GM19238 (cell line): Measurements from ENCODE around the gene PFN3.
A peak's percentile ranks its signal among the peaks of the same experiment; 100 is the strongest.
"Not testable (repeated sequence)": the region's sequence is repeated elsewhere in the genome, so short reads cannot be mapped to it uniquely, and the experiment has no call there.

Source experiments
- DNase-seq: peaks from one replicate; pipeline ENCODE4 v3.0.0; 2011; ENCODE audit warnings: low spot score; ENCODE audit not compliant: insufficient read length

PFN3 gene

GRCh38 chr5:177361418-177362291 is 38.8 kb downstream of the PFN3 start:
- DNase-seq, result no peak

- DNase-seq, result not testable (repeated sequence)
Observed at GRCh38 chr5:177360740-177361139, 39.7 kb downstream of the PFN3 start.

- DNase-seq, result no peak
Observed at GRCh38 chr5:177359860-177360259, 40.6 kb downstream of the PFN3 start.

DNA sequence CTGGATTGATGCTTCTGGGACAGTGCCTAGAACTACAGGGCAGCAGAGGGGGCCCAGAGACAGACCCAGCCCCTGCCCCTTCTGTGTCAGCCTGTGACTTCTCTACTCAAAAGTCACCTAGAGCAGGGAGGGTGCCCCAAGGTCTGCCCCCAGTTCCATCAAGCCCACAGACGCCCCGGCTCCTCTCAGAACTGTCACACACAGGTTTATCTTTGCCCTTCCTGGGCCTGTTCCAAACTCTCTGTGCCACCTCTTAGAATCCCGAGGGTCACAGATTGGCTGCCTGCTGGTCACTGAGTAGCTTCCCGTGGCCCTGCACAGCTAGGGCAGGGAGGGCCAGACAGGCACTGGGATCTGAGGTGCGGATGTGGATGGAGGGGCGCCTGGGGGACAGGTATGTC is 41.0 kb downstream of the PFN3 start:
- no peak for DNase-seq

- no peak for DNase-seq
Observed at GRCh38 chr5:177358370-177358819, 42.1 kb downstream of the PFN3 start.

- DNase-seq, result peak; percentile 92
Observed at GRCh38 chr5:177357459-177358351, 42.8 kb downstream of the PFN3 start, which contains the start of gene RGS14. Gene RGS14 (plus strand): TSS chr5:177357924. CDS start chr5:177358025, 101 bp downstream.

DNA sequence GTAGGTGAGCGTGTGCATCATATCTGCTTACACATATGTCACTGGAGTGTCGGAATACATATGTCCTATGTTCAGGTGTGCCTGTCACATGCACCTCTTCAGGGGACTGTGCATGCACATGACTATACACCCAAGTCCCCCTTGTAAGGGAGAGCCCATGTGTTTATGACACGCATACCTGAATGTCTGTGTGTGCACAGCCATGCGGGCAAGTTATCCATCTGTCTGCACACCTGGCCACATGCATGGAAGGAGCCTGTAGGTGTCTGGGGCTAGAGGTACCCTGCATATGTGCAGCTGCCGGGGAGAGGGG is 43.4 kb downstream of the PFN3 start:
- no peak for DNase-seq

DNA sequence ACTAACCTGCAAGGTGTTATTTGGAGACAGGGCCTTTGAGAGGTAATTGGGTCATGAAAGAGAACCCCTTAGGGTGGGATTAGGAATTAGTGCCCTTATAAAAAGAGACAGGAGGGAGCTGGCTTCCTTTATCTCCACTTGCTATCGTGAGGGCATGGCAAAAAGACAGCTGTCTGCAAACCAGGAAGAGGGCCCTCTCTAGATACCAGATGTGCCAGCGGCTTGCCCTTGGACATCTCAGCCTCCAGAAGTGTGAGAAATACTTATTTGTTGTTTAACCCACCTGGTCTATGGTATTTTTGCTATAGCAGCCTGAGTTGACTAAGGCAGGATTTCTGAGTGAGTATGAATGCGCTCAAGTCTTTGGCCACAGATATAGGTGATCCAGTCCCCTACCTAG is 43.7 kb downstream of the PFN3 start:
- no peak for DNase-seq

GRCh38 chr5:177355868-177356168 is 44.6 kb downstream of the PFN3 start:
- no peak for DNase-seq

DNA sequence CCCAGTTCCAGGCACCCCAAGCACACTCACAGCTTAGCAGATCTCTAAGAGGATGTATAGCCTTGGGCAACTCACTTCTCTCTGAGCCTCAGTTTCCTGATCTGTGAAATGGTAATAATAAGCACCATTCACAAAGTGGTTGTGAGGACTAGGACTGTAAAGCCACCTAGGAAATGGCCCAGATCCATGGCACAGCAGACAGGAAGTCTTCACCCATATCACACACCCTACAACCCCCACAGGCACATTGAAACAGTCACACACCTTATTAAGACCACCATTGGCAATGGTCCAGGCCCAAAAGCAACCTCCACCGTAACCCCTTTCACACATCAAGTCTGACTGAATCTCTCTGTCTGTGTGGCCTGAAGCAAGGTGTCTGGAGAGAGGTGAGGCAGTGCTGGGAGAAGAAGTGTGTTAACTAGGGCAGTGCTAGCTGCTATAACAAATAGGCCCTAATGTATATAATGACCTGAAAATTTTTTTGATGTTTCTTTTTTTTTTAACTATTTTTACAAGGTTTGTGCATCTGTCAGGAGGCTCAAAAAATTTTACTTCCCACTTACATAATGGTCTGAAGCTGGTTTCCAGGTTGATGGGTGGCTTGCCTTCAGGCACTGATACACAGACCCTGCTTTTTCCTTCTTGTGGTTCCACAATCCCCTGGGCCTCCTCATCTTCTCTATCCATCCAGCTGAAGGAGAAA is 45.1 kb downstream of the PFN3 start:
- no peak for DNase-seq

GRCh38 chr5:177354711-177355110 is 45.8 kb downstream of the PFN3 start:
- DNase-seq, result no peak

DNA sequence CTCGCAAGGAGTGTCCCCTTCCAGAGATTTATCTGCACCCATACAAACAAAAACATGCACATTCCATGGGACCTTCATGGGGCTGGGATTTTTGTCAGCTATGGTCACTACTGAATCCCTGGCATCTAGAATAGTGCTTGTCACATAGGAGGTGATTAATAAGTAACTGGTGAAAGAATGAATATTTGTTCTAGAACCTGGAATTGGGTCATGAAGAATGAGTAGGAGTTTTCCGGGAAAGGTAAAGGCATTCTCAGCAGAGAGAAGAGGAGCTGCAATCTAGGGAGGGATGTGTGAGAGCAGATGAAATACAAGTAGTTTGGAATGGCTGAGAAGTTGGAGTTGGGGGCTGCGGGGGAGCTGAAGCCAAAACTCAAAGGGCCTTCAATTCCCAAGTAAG is 46.2 kb downstream of the PFN3 start:
- DNase-seq, result no peak

GRCh38 chr5:177353093-177353492 is 47.4 kb downstream of the PFN3 start:
- DNase-seq, result no peak

DNA sequence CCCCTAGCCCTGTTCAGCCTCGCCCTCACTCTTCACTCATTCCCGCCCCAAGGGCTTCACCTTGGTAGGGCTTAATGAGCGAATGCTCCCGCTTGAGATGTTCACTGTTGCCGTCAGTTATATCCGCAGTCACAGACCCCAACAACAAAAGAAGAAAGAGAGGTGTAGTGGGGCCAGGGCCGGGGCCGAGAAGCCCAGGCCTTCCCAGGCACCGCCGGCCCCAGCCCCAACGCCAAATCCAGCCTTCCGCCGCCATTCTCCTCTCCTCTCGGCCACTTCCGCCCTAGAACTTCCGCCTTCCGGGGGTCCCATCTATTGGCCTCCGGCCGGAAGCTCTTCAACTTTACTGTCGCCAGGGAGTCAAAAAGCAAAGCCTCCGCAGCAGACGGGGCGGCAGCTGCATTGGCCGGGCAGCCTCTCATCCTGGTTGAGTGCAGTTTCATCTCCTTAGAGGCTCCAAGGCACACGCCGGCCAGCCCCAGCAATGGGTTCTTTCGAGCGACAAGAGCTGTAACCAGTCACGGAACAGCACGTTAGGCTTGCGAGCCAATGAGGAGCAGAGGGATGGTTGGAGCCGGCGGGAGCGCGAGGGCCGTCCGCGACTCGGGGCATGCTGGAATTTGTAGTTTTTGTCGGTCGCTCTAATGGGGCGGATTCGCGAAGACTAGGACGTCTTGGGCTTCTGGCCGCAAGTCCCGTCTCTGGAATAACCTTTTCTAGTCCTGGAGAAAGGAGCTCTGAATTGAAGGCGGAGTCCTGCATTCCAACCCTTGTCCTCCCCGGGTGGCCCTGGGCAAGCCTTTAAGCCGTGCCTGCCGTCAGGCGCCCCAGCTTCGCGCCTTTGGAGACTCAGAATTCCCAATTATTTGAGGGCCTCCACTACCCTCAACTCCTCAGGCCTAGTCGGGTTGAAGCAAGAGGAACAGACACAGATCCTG is 48.8 kb downstream of the PFN3 start, which contains the start of gene LMAN2:
TSS of gene LMAN2 (minus strand) at position 277 of the 938 bp plus-strand sequence. CDS start at position 256, 21 bp downstream.
- DNase-seq, result peak; percentile 92

- DNase-seq, result no peak
Observed at GRCh38 chr5:177350776-177351391, 49.6 kb downstream of the PFN3 start.
